GM12878 (cell line): ENCODE data around the gene ABCF3. TPM values are rescaled to one million over a fixed set of nuclear protein-coding genes. Genes with fewer than 3 reads are reported as not detected.

Experiments used
- BACH1 ChIP-seq: fragments of 450-650 bp; IDR thresholded peaks from 2 replicates; pipeline ENCODE4 v1.6.1; 2017; ENCODE audit warnings: mild to moderate bottlenecking, borderline replicate concordance
- CEBPZ ChIP-seq: fragments of 150-350 bp; IDR thresholded peaks from 2 replicates; pipeline ENCODE4 v1.6.1; 2016; ENCODE audit warnings: low read depth, low read length
- IRF3 ChIP-seq: fragments of 450-650 bp; IDR thresholded peaks from 2 replicates; pipeline ENCODE4 v1.6.1; 2014; ENCODE audit warnings: mild to moderate bottlenecking
- JUNB ChIP-seq: IDR thresholded peaks from 2 replicates; pipeline ENCODE4 v1.6.1; 2016; ENCODE audit warnings: antibody characterized with exemption, mild to moderate bottlenecking
- LARP7 ChIP-seq: fragments of 450-650 bp; IDR thresholded peaks from 2 replicates; pipeline ENCODE4 v1.6.1; 2017; ENCODE audit warnings: mild to moderate bottlenecking
- PAX5 ChIP-seq: IDR thresholded peaks from 2 replicates; pipeline ENCODE4 v1.6.1; 2011; ENCODE audit warnings: low read depth, low read length, borderline replicate concordance
- POLR2AphosphoS5 ChIP-seq: IDR thresholded peaks from 2 replicates; pipeline ENCODE4 v1.6.1; 2011; ENCODE audit warnings: mild to moderate bottlenecking, low read length, inconsistent platforms
- PRDM15 ChIP-seq: fragments of 450-650 bp; formaldehyde crosslinking; IDR thresholded peaks from 2 replicates; pipeline ENCODE4 v1.4.0; 2020; ENCODE audit warnings: mild to moderate bottlenecking, moderate library complexity
- TAF1 ChIP-seq: IDR thresholded peaks from 2 replicates; pipeline ENCODE4 v1.6.1; 2011; ENCODE audit warnings: mild to moderate bottlenecking, low read depth, low read length, borderline replicate concordance
- ZNF384 ChIP-seq: IDR thresholded peaks from 2 replicates; pipeline ENCODE4 v1.6.1; 2012; ENCODE audit warnings: low read depth, mild to moderate bottlenecking, low read length, improper control_type of control experiment, borderline replicate concordance
- polyA plus RNA-seq, 11 experiments: library from polyadenylated mRNA; depleted of rRNA in 4 of 11; unstranded in 6 of 11; stranded (reverse) in 5 of 11; fragments of >200 nt; fragmentation: Nextera tagmentation in 4 of 11; fragmentation: Illumina TruSeq in 1 of 11; extraction: Ambion mirVana in 4 of 11; extraction: Trizol in 1 of 11; gene quantifications; 1 replicate in 1 of 11; 2 replicates in 10 of 11; pipeline versions ENCODE4 v1.2.1 to v1.2.3, GENCODE V29; 2011 to 2016; ENCODE audit warnings: inconsistent platforms in 2 of 11, missing spikeins in 2 of 11, low read depth in 1 of 11
- total RNA-seq, 4 experiments: library from RNA; depleted of rRNA in 3 of 4; stranded (reverse); fragments of >200 nt in 3 of 4; fragmentation: Illumina TruSeq in 1 of 4; extraction: Trizol in 1 of 4; gene quantifications; 2 replicates each; pipeline versions ENCODE4 v1.2.1 to v1.2.3, GENCODE V29; 2013 to 2021

The ABCF3 gene
- total and polyA plus RNA-seq, 10 of the 15 experiments (the other 5 are each of a cell fraction or from before 2014, with no cell fraction given): 6.1 to 71.3 (median 46.9) TPM

GRCh38 chr3:184178521-184179138 is 7.4 kb upstream of the ABCF3 start (continued):
- TF ChIP-seq CEBPZ (no peak), PRDM15 (no peak), PAX5 (no peak), TAF1 (no peak), LARP7 (no peak), ZNF384 (no peak), POLR2AphosphoS5 (no peak), JUNB (no peak), IRF3 (no peak), BACH1 (no peak)
